Measurements from ENCODE around the gene CCDC85C.

CCDC85C gene

DNA sequence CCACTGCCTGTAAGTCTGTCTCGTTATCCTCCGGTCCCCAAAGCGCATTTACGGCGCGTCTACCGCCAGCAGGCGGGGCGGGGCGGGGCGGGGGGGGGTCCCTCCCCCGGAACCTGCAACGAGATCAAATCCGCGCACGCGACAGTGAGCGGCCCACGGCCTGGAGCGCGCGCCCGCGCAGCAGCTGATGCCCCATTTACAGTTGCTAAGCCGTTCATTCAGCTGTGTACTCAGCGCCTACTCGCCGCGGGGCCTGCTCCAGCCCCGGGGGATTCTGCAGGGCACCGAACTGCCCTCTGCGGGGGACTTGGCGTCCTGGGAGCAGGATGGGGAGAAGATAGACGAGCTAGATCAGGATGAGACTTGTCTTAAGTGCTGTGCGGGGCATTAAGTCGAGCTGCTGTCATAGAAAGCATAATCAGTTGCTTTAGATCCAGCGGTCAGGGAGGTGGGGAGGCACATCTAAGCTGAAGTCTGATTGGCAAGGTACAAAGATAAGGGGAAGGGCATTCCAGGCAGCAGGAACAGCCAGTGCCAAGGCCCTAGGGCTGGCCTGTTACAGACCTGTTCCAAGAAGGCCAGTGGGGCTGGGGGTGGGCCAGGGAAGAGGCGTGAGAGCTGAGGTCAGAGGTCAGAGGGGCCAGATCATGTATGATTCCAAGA is 1.4 kb upstream of the CCDC85C start:
- peak; percentile 78 for DNase-seq (ENCODE audit: low read depth)

- DNase-seq (ENCODE audit: low read depth), result peak; percentile 31
Measured at GRCh38 chr14:99604766-99605298, 825 bp upstream of the CCDC85C start.

GRCh38 chr14:99604278-99604765 is 315 bp upstream of the CCDC85C start:
- peak; percentile 93 for DNase-seq (ENCODE audit: low read depth)

GRCh38 chr14:99602788-99603415 is 1.1 kb downstream of the CCDC85C start:
- no peak for DNase-seq (ENCODE audit: low read depth)

- DNase-seq (ENCODE audit: low read depth), result no peak
Measured at GRCh38 chr14:99602054-99602787, 1.8 kb downstream of the CCDC85C start.

DNA sequence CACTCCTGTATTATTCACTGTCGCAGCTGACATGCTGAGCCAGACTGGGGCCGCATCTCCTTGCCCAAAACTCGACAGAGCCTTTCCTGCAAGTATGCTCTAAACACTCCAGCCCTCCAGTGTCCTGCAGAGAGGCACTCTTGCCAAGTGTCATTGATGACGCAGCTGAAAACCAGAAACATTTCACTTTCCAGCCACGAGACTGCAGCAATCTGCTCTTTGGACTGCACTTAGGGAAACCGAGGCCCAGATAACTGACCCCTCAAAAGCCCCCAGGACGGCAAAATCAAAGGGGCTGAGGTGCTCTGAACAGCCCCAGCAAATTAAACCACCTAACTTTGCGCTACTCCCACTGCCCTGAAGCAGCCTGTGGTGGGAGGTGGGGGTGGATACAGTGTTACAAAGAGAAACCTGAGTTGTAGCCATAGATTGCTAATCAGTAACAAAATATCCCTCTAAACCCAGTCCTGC is 2.6 kb downstream of the CCDC85C start:
- no peak for DNase-seq (ENCODE audit: low read depth)

- DNase-seq (ENCODE audit: low read depth), result no peak
Measured at GRCh38 chr14:99600232-99600888, 3.6 kb downstream of the CCDC85C start.

DNA sequence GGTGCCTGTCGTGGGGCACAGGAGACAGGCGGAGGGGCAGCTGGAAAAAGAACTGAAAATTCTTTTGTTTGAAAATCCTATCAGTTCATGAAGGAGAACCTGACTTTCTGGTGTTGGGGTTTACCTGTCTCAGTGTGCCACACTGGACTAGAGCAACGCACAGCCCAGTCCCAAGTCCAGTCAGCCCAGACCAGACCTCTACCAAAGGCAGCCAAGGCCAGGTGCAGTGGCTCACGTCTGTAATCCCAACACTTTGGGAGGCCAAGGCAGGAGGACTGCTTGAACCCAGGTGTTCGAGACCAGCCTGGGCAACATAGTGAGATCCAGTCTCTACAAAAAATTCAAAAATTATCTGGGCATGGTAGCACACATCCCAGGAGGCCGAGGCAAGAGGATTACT is 4.6 kb downstream of the CCDC85C start:
- no peak for DNase-seq (ENCODE audit: low read depth)

DNA sequence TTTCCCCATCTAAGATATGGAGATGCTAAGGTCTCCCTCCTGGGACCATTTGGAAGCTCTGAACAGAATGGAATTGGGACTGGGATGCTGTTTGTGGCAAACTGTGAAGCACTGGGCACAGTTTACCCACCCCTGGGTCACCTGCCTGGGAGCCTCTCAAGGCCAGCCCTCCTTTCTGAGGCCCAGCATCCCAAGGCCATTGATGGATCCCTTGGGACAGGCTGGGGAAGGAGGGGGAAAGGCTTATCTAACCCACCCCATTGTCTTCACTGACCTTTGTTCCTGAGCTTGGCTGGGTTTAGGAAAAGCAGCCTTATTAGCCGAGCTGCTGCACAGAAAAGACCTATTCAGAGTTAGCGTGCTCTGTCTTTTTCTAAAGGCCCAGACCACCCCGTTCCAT is 5.2 kb downstream of the CCDC85C start:
- DNase-seq (ENCODE audit: low read depth), result no peak

DNA sequence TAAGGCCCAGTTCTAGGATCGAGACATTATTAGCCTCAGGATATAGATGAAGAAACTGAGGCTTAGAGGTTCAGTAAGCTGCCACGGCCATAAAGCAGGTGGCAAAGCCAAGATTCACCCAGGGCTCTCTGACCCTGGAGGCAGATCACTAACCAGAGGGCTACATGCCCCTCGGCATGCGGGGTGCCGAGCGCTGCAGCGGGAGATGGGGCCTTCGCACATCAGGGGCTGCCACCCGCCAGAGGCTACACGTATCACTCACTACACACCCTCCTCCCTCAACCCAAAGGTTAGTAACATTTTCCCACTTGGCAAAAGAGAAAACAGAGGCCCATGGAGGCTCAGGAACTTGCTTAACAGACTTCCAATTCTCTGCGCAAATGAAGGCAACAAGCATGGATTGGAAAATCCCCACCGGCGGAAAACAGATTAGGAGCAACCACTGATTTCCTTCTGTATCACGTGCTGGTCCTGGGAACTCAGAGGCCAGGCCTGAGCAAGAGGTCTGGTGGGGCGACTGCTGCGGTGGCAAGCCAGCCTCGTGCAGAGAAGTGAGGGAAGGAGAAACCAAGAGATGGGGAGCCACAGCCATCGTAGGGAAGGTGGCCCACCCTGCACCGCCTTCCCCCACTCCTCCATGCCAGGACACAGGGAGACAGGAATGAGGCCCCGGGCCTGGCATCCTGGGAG is 6.0 kb downstream of the CCDC85C start:
- DNase-seq (ENCODE audit: low read depth), result no peak

GRCh38 chr14:99596772-99597171 is 7.2 kb downstream of the CCDC85C start:
- no peak for DNase-seq (ENCODE audit: low read depth)

GRCh38 chr14:99596071-99596627 is 7.9 kb downstream of the CCDC85C start:
- DNase-seq (ENCODE audit: low read depth), result no peak

GRCh38 chr14:99595524-99595923 is 8.5 kb downstream of the CCDC85C start:
- no peak for DNase-seq (ENCODE audit: low read depth)

DNA sequence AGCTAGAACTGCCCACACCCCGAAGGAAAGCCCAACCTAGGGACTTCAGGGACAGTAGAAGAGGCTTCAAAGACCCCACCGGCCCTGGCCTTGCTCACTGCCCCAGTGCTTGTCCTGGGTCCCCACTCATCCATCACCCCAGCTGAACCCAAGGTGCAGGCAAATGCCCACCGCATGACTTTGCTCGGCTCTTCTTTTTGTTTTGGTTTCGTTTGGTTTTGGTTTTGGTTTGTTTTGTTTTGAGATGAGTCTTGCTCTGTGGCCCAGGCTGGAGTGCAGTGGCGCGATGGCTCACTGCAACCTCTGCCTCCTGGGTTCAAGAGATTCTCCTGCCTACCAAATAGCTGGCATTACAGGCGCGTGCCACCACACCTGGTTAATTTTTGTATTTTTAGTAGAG is 9.0 kb downstream of the CCDC85C start:
- no peak for DNase-seq (ENCODE audit: low read depth)

GRCh38 chr14:99593971-99594841 is 9.8 kb downstream of the CCDC85C start:
- no peak for DNase-seq (ENCODE audit: low read depth)

DNA sequence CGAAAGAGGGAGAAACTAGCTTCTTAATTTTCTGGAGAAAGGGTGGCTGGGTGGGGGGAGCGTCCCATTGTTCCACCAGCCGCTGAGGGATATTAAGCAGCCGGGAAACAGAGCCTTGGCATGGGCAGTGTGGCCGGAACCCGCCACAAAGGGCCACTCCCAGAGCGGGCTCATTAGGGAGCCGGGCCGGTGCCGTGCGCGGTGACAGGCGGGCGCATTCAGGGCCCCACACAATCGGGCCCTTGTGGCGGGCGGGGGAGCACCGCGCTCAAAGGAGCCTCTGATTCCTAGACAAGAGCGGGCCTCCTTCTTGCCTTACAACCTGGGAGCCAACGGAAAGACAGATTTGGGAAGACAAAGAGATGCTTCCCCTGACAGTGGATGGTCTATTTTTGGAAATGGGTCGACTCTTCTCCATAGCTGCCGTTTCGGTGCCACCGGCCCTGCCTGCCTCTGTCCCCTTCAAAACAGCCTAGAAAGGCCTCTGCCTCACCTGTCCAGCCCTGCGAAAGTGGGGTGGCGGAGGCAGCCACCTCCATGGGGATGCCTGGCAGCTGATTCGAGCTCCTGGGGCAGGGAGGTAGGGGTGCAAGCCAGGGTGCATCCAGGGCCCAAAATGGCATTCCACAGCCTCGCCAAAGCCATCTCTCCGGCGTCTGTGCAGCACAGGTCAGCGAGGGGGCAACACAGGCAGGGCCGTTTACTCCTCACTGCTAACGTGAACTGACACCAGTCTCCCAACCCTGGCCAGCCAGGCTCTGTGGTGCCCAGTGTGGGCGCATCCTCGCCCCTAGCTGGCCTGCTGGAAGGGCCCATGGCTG is 10.9 kb downstream of the CCDC85C start:
- no peak for DNase-seq (ENCODE audit: low read depth)

- DNase-seq (ENCODE audit: low read depth), result no peak
Measured at GRCh38 chr14:99592394-99592793, 11.6 kb downstream of the CCDC85C start.

DNA sequence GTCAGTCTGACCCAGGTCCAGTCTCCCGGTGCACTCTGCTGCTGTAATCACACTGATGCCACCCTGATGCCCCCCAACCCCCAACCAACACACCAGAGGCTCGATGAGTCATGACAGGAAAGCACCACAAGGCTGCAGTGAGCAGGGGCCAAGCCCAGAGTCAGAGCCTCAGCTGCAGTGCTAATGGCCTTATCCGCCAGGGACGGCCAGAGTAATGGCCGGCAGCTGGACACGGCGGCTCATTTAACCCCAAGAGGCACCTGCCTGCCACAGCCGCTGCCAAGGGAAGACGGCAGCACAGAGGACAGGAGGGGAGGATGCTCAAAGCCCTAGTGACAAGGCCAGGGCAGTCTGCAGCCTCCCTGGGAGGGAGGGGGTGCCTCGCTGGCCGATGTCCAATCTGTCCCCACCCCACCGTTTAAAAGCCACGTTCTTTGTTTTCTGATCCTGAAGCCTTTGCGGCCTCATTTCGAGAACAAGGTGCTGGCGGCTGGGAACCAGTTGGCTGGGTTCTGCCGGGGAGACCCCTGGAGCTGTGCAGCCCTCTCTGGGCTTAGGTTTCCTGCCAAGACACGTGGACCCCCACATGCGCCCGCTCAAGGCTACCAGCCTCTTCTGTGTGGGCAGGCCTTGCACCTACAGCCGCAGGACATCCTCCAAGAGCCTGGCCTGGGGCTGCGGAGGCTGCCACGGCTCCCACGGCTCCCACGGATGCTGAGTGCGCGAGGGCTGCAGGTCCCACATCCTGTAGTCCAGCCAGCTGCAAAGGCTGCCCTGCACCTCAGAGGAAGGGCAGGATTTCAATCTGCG is 13.1 kb downstream of the CCDC85C start:
- DNase-seq (ENCODE audit: low read depth), result no peak
